Uterus (tissue), 2 donors: ENCODE data around the gene ASF1A.

ENCODE experiments used
- CTCF ChIP-seq, 4 experiments: fragments of 200-600 bp in 2 of 4; fragments of 450-650 bp in 2 of 4; sonication (generic) in 2 of 4; IDR thresholded peaks; one replicate each; pipeline ENCODE4 v1.5.1; 2016 to 2019; ENCODE audit warnings: antibody characterized with exemption in 4 of 4, mild to moderate bottlenecking in 2 of 4, moderate library complexity in 1 of 4
- POLR2A ChIP-seq, 2 donors: fragments of 450-650 bp; IDR thresholded peaks; one replicate each; pipeline ENCODE4 v1.6.1; 2016; ENCODE audit warnings: antibody characterized with exemption in 2 of 2, mild to moderate bottlenecking in 1 of 2, moderate library complexity in 1 of 2

- TF ChIP-seq CTCF (IDR thresholded peaks at IDR 0.05): no peak
- TF ChIP-seq POLR2A (IDR thresholded peaks at IDR 0.05): no peak
These were observed 51.3 kb downstream of the ASF1A start for GRCh38 chr6:118945217-118945616.
